ENCODE results near the gene SLBP. TPM values are rescaled to one million over a fixed set of nuclear protein-coding genes. Genes with fewer than 3 reads are reported as not detected.
"Not testable (repeated sequence)": the region's sequence is repeated elsewhere in the genome, so short reads cannot be mapped to it uniquely, and the experiment has no call there.

The SLBP gene
- total RNA-seq, 1 donor from 2014 or later = 114 TPM

DNA sequence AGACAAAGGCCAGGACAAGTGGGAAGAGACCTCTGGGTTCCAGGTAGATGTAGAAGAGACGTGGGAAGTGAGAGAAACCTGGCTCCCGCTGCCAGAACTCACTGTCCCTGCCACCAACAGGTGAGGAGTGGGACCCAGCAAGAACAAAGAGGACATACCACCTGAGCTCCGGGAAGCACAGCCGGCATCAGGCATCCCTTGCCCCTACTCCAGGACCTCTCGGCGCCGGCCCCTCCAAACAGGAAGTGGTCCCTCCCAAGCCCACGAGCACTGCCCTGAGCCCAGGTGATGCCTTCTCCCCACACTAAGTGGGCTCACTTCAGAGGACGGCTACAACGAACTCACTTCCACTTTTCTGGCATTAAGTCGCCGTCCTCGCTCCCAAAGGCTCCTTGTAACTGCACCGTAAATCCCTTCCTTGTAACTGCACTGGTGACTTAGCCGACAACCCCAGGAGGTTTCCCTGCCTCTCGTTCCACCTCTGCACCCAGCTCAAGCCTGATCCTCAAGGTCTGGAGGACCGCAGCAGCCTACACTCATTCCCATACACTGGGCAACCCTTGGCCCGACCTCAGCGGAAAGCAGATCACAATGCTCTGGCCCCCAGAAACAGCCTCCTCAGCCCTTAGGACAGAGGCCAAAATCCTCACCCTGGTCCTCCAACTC is 36.9 kb downstream of the SLBP start:
- no peak for DNase-seq (ENCODE audit: low read depth)
- TF ChIP-seq CTCF (conservative IDR thresholded peaks at IDR 0.05; ENCODE audit: low read depth, low read length) = no peak
- no peak overlapping the region for H3K4me3 ChIP-seq (ENCODE audit: low read depth, low read length)

- no peak for DNase-seq (ENCODE audit: low read depth)
- H3K4me3 ChIP-seq (ENCODE audit: low read depth, low read length) = no peak overlapping the region
- no peak for TF ChIP-seq CTCF (conservative IDR thresholded peaks at IDR 0.05; ENCODE audit: low read depth, low read length)
These were observed 37.4 kb downstream of the SLBP start for GRCh38 chr4:1674682-1675081.

DNA sequence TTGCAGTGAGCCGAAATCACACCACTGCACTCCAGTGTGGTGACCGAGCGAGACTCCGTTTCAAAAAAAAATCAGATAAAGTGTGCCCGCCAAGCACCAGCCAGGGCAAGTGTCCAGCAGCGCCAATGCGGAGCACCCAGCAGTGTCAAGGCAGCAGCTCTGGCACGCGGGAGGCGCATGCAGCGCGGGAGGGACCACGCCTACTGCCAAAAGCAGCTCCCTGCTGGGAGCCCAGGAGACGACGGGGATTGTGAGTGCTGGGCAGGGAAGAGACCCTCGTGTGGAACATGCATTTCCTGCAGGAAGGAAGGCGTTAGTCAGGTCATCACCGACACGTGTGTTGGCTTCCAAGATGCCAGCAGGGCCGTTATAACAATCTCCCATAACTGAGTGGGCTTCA is 38.4 kb downstream of the SLBP start:
- DNase-seq (ENCODE audit: low read depth) = no peak
- no peak overlapping the region for H3K4me3 ChIP-seq (ENCODE audit: low read depth, low read length)
- no peak for TF ChIP-seq CTCF (conservative IDR thresholded peaks at IDR 0.05; ENCODE audit: low read depth, low read length)

- not testable (repeated sequence) for H3K4me3 ChIP-seq (ENCODE audit: low read depth, low read length); DNase-seq (ENCODE audit: low read depth)
These were observed 41.1 kb downstream of the SLBP start for GRCh38 chr4:1671011-1671410.

DNA sequence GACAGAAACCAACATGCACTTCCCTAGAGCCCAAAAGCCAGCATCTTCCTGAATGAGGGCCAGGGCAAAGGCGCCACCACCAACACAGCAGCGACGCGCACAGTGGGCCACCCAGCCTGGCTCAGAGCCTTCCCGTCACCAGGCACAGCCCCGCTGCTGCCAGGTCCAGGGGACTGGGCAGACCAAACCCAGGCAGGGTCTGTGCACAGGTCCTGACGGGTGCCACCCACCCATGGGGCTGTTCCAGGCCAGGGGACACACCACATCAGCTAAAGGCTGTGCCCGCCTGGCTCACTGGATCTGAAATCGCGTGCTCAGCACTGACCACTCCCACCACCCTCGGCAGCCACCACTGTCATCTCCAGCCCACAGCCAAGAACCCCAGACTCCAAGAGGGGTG is 41.8 kb downstream of the SLBP start:
- DNase-seq (ENCODE audit: low read depth) = no peak
- TF ChIP-seq CTCF (conservative IDR thresholded peaks at IDR 0.05; ENCODE audit: low read depth, low read length) = no peak
- H3K4me3 ChIP-seq (ENCODE audit: low read depth, low read length) = no peak overlapping the region

DNA sequence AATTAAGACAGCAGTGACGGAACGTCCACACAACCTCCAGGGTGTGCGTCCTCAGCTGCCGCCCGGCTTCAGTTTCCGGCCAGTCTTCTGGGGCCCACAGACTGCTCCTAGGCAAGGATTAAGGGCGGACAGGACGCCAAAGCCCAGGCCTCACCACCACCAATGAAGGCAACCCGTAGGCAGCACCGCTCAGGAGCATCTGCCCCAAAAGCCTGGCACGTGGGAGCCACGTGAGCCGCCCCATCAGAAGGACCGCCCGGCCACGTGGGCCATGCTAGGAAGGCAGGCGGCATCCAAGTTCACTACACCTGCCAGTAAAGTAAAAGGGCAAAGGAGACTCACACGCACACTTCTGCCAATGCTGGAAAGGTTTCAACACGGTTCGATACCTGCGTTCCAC is 42.3 kb downstream of the SLBP start:
- no peak overlapping the region for H3K4me3 ChIP-seq (ENCODE audit: low read depth, low read length)
- no peak for DNase-seq (ENCODE audit: low read depth)
- TF ChIP-seq CTCF (conservative IDR thresholded peaks at IDR 0.05; ENCODE audit: low read depth, low read length) = no peak

GRCh38 chr4:1669270-1669669 is 42.8 kb downstream of the SLBP start:
- TF ChIP-seq CTCF (conservative IDR thresholded peaks at IDR 0.05; ENCODE audit: low read depth, low read length) = no peak
- no peak overlapping the region for H3K4me3 ChIP-seq (ENCODE audit: low read depth, low read length)
- DNase-seq (ENCODE audit: low read depth) = no peak

Data from epithelial cell of proximal tubule (primary cell).